Heart right ventricle (tissue), 16 donors: ENCODE measurements around the gene OVCH2. TPM values are rescaled to one million over a fixed set of nuclear protein-coding genes. Genes with fewer than 3 reads are reported as not detected.

Source experiments
- ATAC-seq, 8 donors: fragments of 200-7000 bp; cut with Tn5 transposase; one replicate each; pipeline ENCODE4 v1.9.1; 2020; ENCODE audit warnings: mild to moderate bottlenecking in 8 of 8, moderate library complexity in 8 of 8, moderate number of reproducible peaks in 1 of 8
- DNase-seq, 2 donors: peaks; one replicate each; pipeline ENCODE4 v3.0.0-alpha.2; 2020
- H3K27ac ChIP-seq, 10 donors: fragments of 200-600 bp; sonication (generic) in 2 of 10; one replicate each; pipeline versions ENCODE4 v1.5.0 to v1.8.0; 2020 to 2022; ENCODE audit warnings: mild to moderate bottlenecking in 3 of 10
- H3K27me3 ChIP-seq, 7 donors: fragments of 200-600 bp; one replicate each; pipeline ENCODE4 v1.8.0; 2021 to 2022; ENCODE audit warnings: mild to moderate bottlenecking in 2 of 7
- H3K36me3 ChIP-seq, 9 donors: fragments of 200-600 bp; sonication (generic) in 1 of 9; one replicate each; pipeline versions ENCODE4 v1.5.0 to v1.8.0; 2020 to 2022; ENCODE audit warnings: mild to moderate bottlenecking in 2 of 9
- H3K4me1 ChIP-seq, 9 donors: fragments of 200-600 bp; sonication (generic) in 1 of 9; one replicate each; pipeline versions ENCODE4 v1.5.0 to v1.8.0; 2020 to 2022; ENCODE audit warnings: mild to moderate bottlenecking in 4 of 9
- H3K4me3 ChIP-seq, 10 donors: fragments of 200-600 bp; sonication (generic) in 2 of 10; one replicate each; pipeline versions ENCODE4 v1.5.0 to v1.8.0; 2020 to 2022; ENCODE audit warnings: mild to moderate bottlenecking in 7 of 10, moderate library complexity in 2 of 10
- H3K9me3 ChIP-seq, 11 donors: fragments of 200-600 bp in 10 of 11; sonication (generic) in 2 of 11; one replicate each; pipeline versions ENCODE4 v1.5.0 to v1.8.0; 2013 to 2022; ENCODE audit warnings: mild to moderate bottlenecking in 2 of 11, control low read depth in 1 of 11, moderate library complexity in 1 of 11
- WGBS, 2 donors: extraction: QIAGEN DNeasy Blood & Tissue Kit; methylation state at CpG; one replicate each; pipeline ENCODE4 v1.1.7; 2013; ENCODE audit warnings: inconsistent platforms in 1 of 2; 5-methylcytosine and 5-hydroxymethylcytosine counted together
- intact Hi-C, 10 donors: fragments of 100-400 bp; cut with DNase I; formaldehyde crosslinking; loops; one replicate each; pipeline versions ENCODE4 v1.11.1 to v1.14.2; 2022
- polyA plus RNA-seq, 2 donors: library from polyadenylated mRNA; stranded (reverse); fragments of 200-250 nt; gene quantifications; one replicate each; pipeline ENCODE4 v1.2.3, GENCODE V29; 2013
- total RNA-seq, 10 donors: library from RNA; stranded (reverse); fragmentation: NEBNext Ultra II Directional in 3 of 10; extraction: Animal tissue kit (Norgen Biotek cat#: 25700) in 3 of 10; gene quantifications; one replicate each; pipeline versions ENCODE4 v1.2.1 to v1.2.4, GENCODE V29; 2021 to 2023
- TF ChIP-seq, protein P1 (sequence below), 9 donors: fragments of 200-600 bp; sonication (generic) in 2 of 9; IDR thresholded peaks; one replicate each; pipeline versions ENCODE4 v1.5.0 to v1.8.0; 2021 to 2022; ENCODE audit warnings: antibody characterized with exemption in 9 of 9, mild to moderate bottlenecking in 5 of 9, moderate library complexity in 1 of 9
- donor health status: Arrhythmogenic right ventricular cardiomyopathy.
- donor health status: ischemic (EF 13 %, LVEDD 7.1; RV severe dilation, severe dysfunction).
- donor health status: healthy with polysubstance abuse.
- donor health status: DM: no; HTN: yes; CAD: no.
- donor health status: DM: no; HTN: no; CAD: no.
- donor health status: ischemic (EF 25% LVEDD 6.9; RV normal size, moderate dysfunction).
- donor health status: ischemic (EF 25% LVEDD 5.7; RV mildly dilated, moderate dysfunction).
- donor health status: healthy.
- donor health status: DM: yes; HTN: yes; CAD: no.
- donor health status: Ischemic cardiomyopathy.
- donor health status: ischemic (EF 35%, LVEDD 5.7; RV mildly dilated, moderate dysfunction).
- donor health status: nonischemic (EF 11% LVEDD 7.7; RV severe dilation, severe dysfunction).
- donor health status: DM: yes; HTN: yes; CAD: no.
- donor health status: PGD.
- donor health status: ischemic (EF 29% LVEDD 5.4; RV normal size, mild dysfunction).
- donor health status: nonischemic (EF 23%, LVEDD 6.1; RV moderate dilation, normal function).

The OVCH2 gene
- total and polyA plus RNA-seq, 12 donors, result not detected

- H3K4me3 ChIP-seq, result no peak overlapping the region
- DNase-seq (no peak), ATAC-seq (no peak)
- TF ChIP-seq, protein P1, sequence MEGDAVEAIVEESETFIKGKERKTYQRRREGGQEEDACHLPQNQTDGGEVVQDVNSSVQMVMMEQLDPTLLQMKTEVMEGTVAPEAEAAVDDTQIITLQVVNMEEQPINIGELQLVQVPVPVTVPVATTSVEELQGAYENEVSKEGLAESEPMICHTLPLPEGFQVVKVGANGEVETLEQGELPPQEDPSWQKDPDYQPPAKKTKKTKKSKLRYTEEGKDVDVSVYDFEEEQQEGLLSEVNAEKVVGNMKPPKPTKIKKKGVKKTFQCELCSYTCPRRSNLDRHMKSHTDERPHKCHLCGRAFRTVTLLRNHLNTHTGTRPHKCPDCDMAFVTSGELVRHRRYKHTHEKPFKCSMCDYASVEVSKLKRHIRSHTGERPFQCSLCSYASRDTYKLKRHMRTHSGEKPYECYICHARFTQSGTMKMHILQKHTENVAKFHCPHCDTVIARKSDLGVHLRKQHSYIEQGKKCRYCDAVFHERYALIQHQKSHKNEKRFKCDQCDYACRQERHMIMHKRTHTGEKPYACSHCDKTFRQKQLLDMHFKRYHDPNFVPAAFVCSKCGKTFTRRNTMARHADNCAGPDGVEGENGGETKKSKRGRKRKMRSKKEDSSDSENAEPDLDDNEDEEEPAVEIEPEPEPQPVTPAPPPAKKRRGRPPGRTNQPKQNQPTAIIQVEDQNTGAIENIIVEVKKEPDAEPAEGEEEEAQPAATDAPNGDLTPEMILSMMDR (IDR thresholded peaks at IDR 0.05), result no peak
- peaks cover 0 to 22% (median 9%) of the 10 kb centered on the region in 9 donors for H3K4me1 ChIP-seq
- 61 to 83% methylated on average over 4 of the region's 4 CpGs for WGBS, 2 donors
- H3K27me3 ChIP-seq, result no peaks in the 10 kb centered on the region
- H3K27ac ChIP-seq, result no peak overlapping the region
- no peaks in the 10 kb centered on the region for H3K9me3 ChIP-seq
- H3K36me3 ChIP-seq, result peaks cover 0 to 75% (median 17%) of the 10 kb centered on the region in 9 donors
- intact Hi-C loops, result no loop called here
Observed at GRCh38 chr11:7642747-7643146, 63.5 kb downstream of the OVCH2 start.

GRCh38 chr11:7640816-7641215 is 65.5 kb downstream of the OVCH2 start:
- 91 to 93% methylated on average over 6 of the region's 6 CpGs for WGBS, 2 donors
- H3K4me1 ChIP-seq, result peaks cover 0 to 28% (median 12%) of the 10 kb centered on the region in 9 donors
- intact Hi-C loops, result no loop called here
- H3K36me3 ChIP-seq, result peaks cover 0 to 77% (median 17%) of the 10 kb centered on the region in 9 donors
- TF ChIP-seq, protein P1 (IDR thresholded peaks at IDR 0.05), result no peak
- no peak for ATAC-seq
- no peak overlapping the region for H3K4me3 ChIP-seq
- H3K27ac ChIP-seq, result no peak overlapping the region
- no peak for DNase-seq
- no peaks in the 10 kb centered on the region for H3K9me3 ChIP-seq
- no peaks in the 10 kb centered on the region for H3K27me3 ChIP-seq

DNA sequence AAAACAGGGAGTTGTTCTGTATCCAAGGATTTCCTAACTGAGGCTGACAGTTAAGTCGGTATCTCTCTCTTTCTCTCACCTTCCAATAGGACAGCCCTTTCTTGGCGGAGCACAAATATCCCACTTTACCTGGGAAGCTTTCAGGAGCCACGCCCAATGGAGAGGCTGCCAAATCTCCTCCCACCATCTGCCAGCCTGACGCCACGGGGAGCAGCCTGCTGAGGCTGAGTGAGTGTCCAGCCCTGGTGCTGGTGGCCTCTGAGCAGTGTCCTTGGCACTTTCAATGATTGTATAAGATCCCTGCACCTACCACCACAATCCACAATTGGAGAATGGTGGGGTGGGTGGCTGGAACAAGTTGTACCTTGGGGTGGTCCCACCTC is 66.6 kb downstream of the OVCH2 start:
- WGBS, 2 donors, result 75 to 76% methylated on average over 5 of the region's 5 CpGs
- intact Hi-C loops, result no loop called here
- H3K27ac ChIP-seq, result no peak overlapping the region
- peaks cover 0 to 81% (median 27%) of the 10 kb centered on the region in 9 donors for H3K36me3 ChIP-seq
- no peaks in the 10 kb centered on the region for H3K27me3 ChIP-seq
- peaks cover 0 to 28% (median 12%) of the 10 kb centered on the region in 9 donors for H3K4me1 ChIP-seq
- DNase-seq (no peak), ATAC-seq (no peak)
- TF ChIP-seq, protein P1 (IDR thresholded peaks at IDR 0.05), result no peak
- no peaks in the 10 kb centered on the region for H3K9me3 ChIP-seq
- H3K4me3 ChIP-seq, result no peak overlapping the region

Other genes starting within 250 kb of the OVCH2 start
- 1 to 10 TPM; 2.4 to 8.3 (median 5.5) TPM for gene OLFML1, start 221.0 kb downstream of the OVCH2 start, total RNA-seq
- gene OLFML1, start 221.0 kb downstream of the OVCH2 start, polyA plus RNA-seq, result 1 to 10 TPM; 2.2 to 4.4 TPM
- 10 to 100 TPM; 14.4 to 40.7 (median 21.4) TPM for gene PPFIBP2, start 192.5 kb downstream of the OVCH2 start, total RNA-seq
- gene PPFIBP2, start 192.5 kb downstream of the OVCH2 start, polyA plus RNA-seq, result 10 to 100 TPM in 1 of 2 donors, 1 to 10 TPM in 1; 6.4 to 21.7 TPM
- 1 to 10 TPM in 7 of 10 donors, under 1 TPM in 3; 0.36 to 1.7 (median 1.1) TPM for gene CYB5R2, start 33.0 kb downstream of the OVCH2 start, total RNA-seq
- gene CYB5R2, start 33.0 kb downstream of the OVCH2 start, polyA plus RNA-seq, result 1 to 10 TPM; 1.7 to 2.8 TPM
- gene OR5P2, start 90.5 kb upstream of the OVCH2 start, total RNA-seq, result not detected
- not detected for gene OR5P2, start 90.5 kb upstream of the OVCH2 start, polyA plus RNA-seq
- gene OR5P3, start 124.4 kb upstream of the OVCH2 start, total RNA-seq, result not detected
- gene OR5P3, start 124.4 kb upstream of the OVCH2 start, polyA plus RNA-seq, result not detected
- not detected for gene OR10A6, start 224.8 kb upstream of the OVCH2 start, total RNA-seq
- gene OR10A6, start 224.8 kb upstream of the OVCH2 start, polyA plus RNA-seq, result not detected
- not detected for gene OR10A3, start 235.2 kb upstream of the OVCH2 start, total RNA-seq
- gene OR10A3, start 235.2 kb upstream of the OVCH2 start, polyA plus RNA-seq, result not detected